ENCODE measurements around the gene DIO1. TPM values are rescaled to one million over a fixed set of nuclear protein-coding genes. Genes with fewer than 3 reads are reported as not detected.
"Not testable (repeated sequence)": the region's sequence is repeated elsewhere in the genome, so short reads cannot be mapped to it uniquely, and the experiment has no call there.

DIO1 gene
- total and polyA plus RNA-seq, 5 donors from 2014 or later, result 0.09 TPM; not detected in 4

- H3K4me1 Mint-ChIP-seq, result peaks cover 0 to 2% (median 0%) of the 10 kb centered on the region in 4 donors
- H3K27me3 Mint-ChIP-seq, result no peaks in the 10 kb centered on the region
- no peak overlapping the region for H3K4me3 Mint-ChIP-seq
- H3K36me3 ChIP-seq (ENCODE audit: control insufficient read depth, insufficient read depth, low read length), result peaks cover 69% of the 10 kb centered on the region
- no peaks in the 10 kb centered on the region for H3K4me1 ChIP-seq (ENCODE audit: control insufficient read depth, insufficient read depth, low read length, poor library complexity, severe bottlenecking)
- H3K36me3 Mint-ChIP-seq, result peaks cover 32% of the 10 kb centered on the region
- H3K9me3 ChIP-seq (ENCODE audit: control insufficient read depth in 2 of 2, low read length in 2 of 2), result no peaks in the 10 kb centered on the region
- no peaks in the 10 kb centered on the region for H3K27me3 ChIP-seq (ENCODE audit: control insufficient read depth, insufficient read depth, low read length)
- no peak for ATAC-seq (ENCODE audit: low read depth in 2 of 2)
- peak overlapping the region in 1 of 3 donors; percentile 23 for H3K27ac Mint-ChIP-seq
- no peak for DNase-seq
- H3K9me3 Mint-ChIP-seq, result no peaks in the 10 kb centered on the region
- H3K27ac ChIP-seq (ENCODE audit: insufficient read depth, low read length, poor library complexity, severe bottlenecking), result no peak overlapping the region
- no peak overlapping the region for H3K4me3 ChIP-seq (ENCODE audit: low read depth, low read length)
These were observed 24.4 kb upstream of the DIO1 start for GRCh38 chr1:53869454-53870117.

GRCh38 chr1:53871221-53871620 is 22.8 kb upstream of the DIO1 start:
- no peak overlapping the region for H3K27ac ChIP-seq (ENCODE audit: insufficient read depth, low read length, poor library complexity, severe bottlenecking)
- DNase-seq (no peak), ATAC-seq (ENCODE audit: low read depth in 2 of 2) (no peak)
- H3K27me3 Mint-ChIP-seq, result no peaks in the 10 kb centered on the region
- H3K4me1 Mint-ChIP-seq, result peaks cover 0 to 2% (median 0%) of the 10 kb centered on the region in 4 donors
- H3K4me3 ChIP-seq (ENCODE audit: low read depth, low read length), result no peak overlapping the region
- no peaks in the 10 kb centered on the region for H3K27me3 ChIP-seq (ENCODE audit: control insufficient read depth, insufficient read depth, low read length)
- no peak overlapping the region for H3K4me3 Mint-ChIP-seq
- no peaks in the 10 kb centered on the region for H3K9me3 Mint-ChIP-seq
- H3K4me1 ChIP-seq (ENCODE audit: control insufficient read depth, insufficient read depth, low read length, poor library complexity, severe bottlenecking), result no peaks in the 10 kb centered on the region
- no peaks in the 10 kb centered on the region for H3K9me3 ChIP-seq (ENCODE audit: control insufficient read depth in 2 of 2, low read length in 2 of 2)
- H3K27ac Mint-ChIP-seq, result no peak overlapping the region
- H3K36me3 ChIP-seq (ENCODE audit: control insufficient read depth, insufficient read depth, low read length), result peaks cover 71% of the 10 kb centered on the region
- peaks cover 42% of the 10 kb centered on the region for H3K36me3 Mint-ChIP-seq

- Histone ChIP-seq H3K9me3 (ENCODE audit: control insufficient read depth in 2 of 2, low read length in 2 of 2) (no peaks in the 10 kb centered on the region), H3K36me3 (ENCODE audit: control insufficient read depth, insufficient read depth, low read length) (peaks cover 68% of the 10 kb centered on the region), H3K4me1 (ENCODE audit: control insufficient read depth, insufficient read depth, low read length, poor library complexity, severe bottlenecking) (no peaks in the 10 kb centered on the region), H3K27ac (ENCODE audit: insufficient read depth, low read length, poor library complexity, severe bottlenecking) (no peak overlapping the region), H3K4me3 (ENCODE audit: low read depth, low read length) (no peak overlapping the region), H3K27me3 (ENCODE audit: control insufficient read depth, insufficient read depth, low read length) (no peaks in the 10 kb centered on the region)
- ATAC-seq (ENCODE audit: low read depth in 2 of 2) (no peak), DNase-seq (no peak)
- no peaks in the 10 kb centered on the region for H3K27me3 Mint-ChIP-seq
- H3K4me3 Mint-ChIP-seq, result no peak overlapping the region
- H3K27ac Mint-ChIP-seq, result peak overlapping the region in 1 of 3 donors; percentile 15
- H3K9me3 Mint-ChIP-seq, result no peaks in the 10 kb centered on the region
- H3K36me3 Mint-ChIP-seq, result peaks cover 41% of the 10 kb centered on the region
- peaks cover 0 to 2% (median 0%) of the 10 kb centered on the region in 4 donors for H3K4me1 Mint-ChIP-seq
These were observed 22.1 kb upstream of the DIO1 start for GRCh38 chr1:53871773-53872484.

GRCh38 chr1:53875150-53875549 is 18.8 kb upstream of the DIO1 start:
- not testable (repeated sequence) for H3K4me3 ChIP-seq (ENCODE audit: low read depth, low read length); H3K4me3 Mint-ChIP-seq; ATAC-seq (ENCODE audit: low read depth in 2 of 2)

GRCh38 chr1:53878492-53879105 is 15.4 kb upstream of the DIO1 start:
- Histone ChIP-seq H3K9me3 (ENCODE audit: control insufficient read depth in 2 of 2, low read length in 2 of 2) (no peaks in the 10 kb centered on the region), H3K36me3 (ENCODE audit: control insufficient read depth, insufficient read depth, low read length) (peaks cover 57% of the 10 kb centered on the region), H3K27me3 (ENCODE audit: control insufficient read depth, insufficient read depth, low read length) (no peaks in the 10 kb centered on the region), H3K27ac (ENCODE audit: insufficient read depth, low read length, poor library complexity, severe bottlenecking) (no peak overlapping the region), H3K4me3 (ENCODE audit: low read depth, low read length) (no peak overlapping the region), H3K4me1 (ENCODE audit: control insufficient read depth, insufficient read depth, low read length, poor library complexity, severe bottlenecking) (no peaks in the 10 kb centered on the region)
- no peak overlapping the region for H3K4me3 Mint-ChIP-seq
- peaks cover 0 to 5% (median 0%) of the 10 kb centered on the region in 7 donors for H3K9me3 Mint-ChIP-seq
- peaks cover 6 to 23% (median 17%) of the 10 kb centered on the region in 4 donors for H3K4me1 Mint-ChIP-seq
- no peaks in the 10 kb centered on the region for H3K27me3 Mint-ChIP-seq
- no peak for ATAC-seq (ENCODE audit: low read depth in 2 of 2)
- DNase-seq, result peak in 2 of 3 donors; percentile 38 to 65
- no peak overlapping the region for H3K27ac Mint-ChIP-seq
- peaks cover 63% of the 10 kb centered on the region for H3K36me3 Mint-ChIP-seq

More at GRCh38 chr1:53875150-53875549, 18.8 kb upstream of the DIO1 start:
- H3K27me3 Mint-ChIP-seq; H3K27ac ChIP-seq (ENCODE audit: insufficient read depth, low read length, poor library complexity, severe bottlenecking); H3K9me3 Mint-ChIP-seq; DNase-seq; H3K4me1 ChIP-seq (ENCODE audit: control insufficient read depth, insufficient read depth, low read length, poor library complexity, severe bottlenecking); H3K27me3 ChIP-seq (ENCODE audit: control insufficient read depth, insufficient read depth, low read length); H3K9me3 ChIP-seq (ENCODE audit: control insufficient read depth in 2 of 2, low read length in 2 of 2): not testable (repeated sequence)
- peaks cover 68% of the 10 kb centered on the region for H3K36me3 ChIP-seq (ENCODE audit: control insufficient read depth, insufficient read depth, low read length)
- Mint-ChIP-seq H3K4me1 (peaks cover 0 to 12% (median 10%) of the 10 kb centered on the region in 4 donors), H3K27ac (peak overlapping the region in 1 of 3 donors; percentile 64), H3K36me3 (peaks cover 51% of the 10 kb centered on the region)

- not testable (repeated sequence) for DNase-seq; H3K9me3 ChIP-seq (ENCODE audit: control insufficient read depth in 2 of 2, low read length in 2 of 2); H3K9me3 Mint-ChIP-seq; H3K27me3 Mint-ChIP-seq; H3K27ac ChIP-seq (ENCODE audit: insufficient read depth, low read length, poor library complexity, severe bottlenecking); ATAC-seq (ENCODE audit: low read depth in 2 of 2); H3K4me3 ChIP-seq (ENCODE audit: low read depth, low read length); H3K4me1 ChIP-seq (ENCODE audit: control insufficient read depth, insufficient read depth, low read length, poor library complexity, severe bottlenecking); H3K27me3 ChIP-seq (ENCODE audit: control insufficient read depth, insufficient read depth, low read length)
- H3K36me3 ChIP-seq (ENCODE audit: control insufficient read depth, insufficient read depth, low read length), result peaks cover 40% of the 10 kb centered on the region
- Mint-ChIP-seq H3K4me1 (peaks cover 24 to 43% (median 26%) of the 10 kb centered on the region in 4 donors), H3K36me3 (peaks cover 65% of the 10 kb centered on the region), H3K4me3 (peak overlapping the region in 1 of 4 donors; percentile 73), H3K27ac (peak overlapping the region in 1 of 3 donors; percentile 53)
These were observed 12.1 kb upstream of the DIO1 start for GRCh38 chr1:53881853-53882252.

- not testable (repeated sequence) for H3K27ac Mint-ChIP-seq; H3K27me3 Mint-ChIP-seq; H3K27ac ChIP-seq (ENCODE audit: insufficient read depth, low read length, poor library complexity, severe bottlenecking); H3K9me3 Mint-ChIP-seq; H3K27me3 ChIP-seq (ENCODE audit: control insufficient read depth, insufficient read depth, low read length); DNase-seq; H3K4me3 Mint-ChIP-seq; H3K4me1 ChIP-seq (ENCODE audit: control insufficient read depth, insufficient read depth, low read length, poor library complexity, severe bottlenecking); ATAC-seq (ENCODE audit: low read depth in 2 of 2); H3K9me3 ChIP-seq (ENCODE audit: control insufficient read depth in 2 of 2, low read length in 2 of 2); H3K4me3 ChIP-seq (ENCODE audit: low read depth, low read length)
- Mint-ChIP-seq H3K4me1 (peaks cover 24 to 57% (median 36%) of the 10 kb centered on the region in 4 donors), H3K36me3 (peaks cover 60% of the 10 kb centered on the region)
- H3K36me3 ChIP-seq (ENCODE audit: control insufficient read depth, insufficient read depth, low read length), result peaks cover 24% of the 10 kb centered on the region
These were observed 10.4 kb upstream of the DIO1 start for GRCh38 chr1:53883600-53883999.
